Measurements from ENCODE around the gene KIF26B. TPM values are rescaled to one million over a fixed set of nuclear protein-coding genes. Genes with fewer than 3 reads are reported as not detected.

The KIF26B gene
- polyA plus RNA-seq, 2 of the 4 experiments (the other 2 are of a cell fraction) = 0.01 to 0.04 TPM

GRCh38 chr1:245393694-245394093, 238.9 kb downstream of the KIF26B start:
- DNase-seq (ENCODE audit: low read depth in 1 of 2, low spot score in 1 of 2) (no peak), FAIRE-seq (no peak), ATAC-seq (no peak)
- no peak for TF ChIP-seq HOXB13 (CRISPR knock-in tag; IDR thresholded peaks at IDR 0.05; ENCODE audit: low read depth)
- TF ChIP-seq EHMT2 (IDR thresholded peaks at IDR 0.05; ENCODE audit: low read depth) = no peak
- no peak for TF ChIP-seq EP300 (IDR thresholded peaks at IDR 0.05)
- TF ChIP-seq RCOR1 (IDR thresholded peaks at IDR 0.05; ENCODE audit: low read depth, low read length) = no peak
- no peak for TF ChIP-seq SMC3 (IDR thresholded peaks at IDR 0.05)
- no peak for TF ChIP-seq FOSL2 (IDR thresholded peaks at IDR 0.05)
- no peak for TF ChIP-seq FOSL2 (CRISPR knock-in tag; IDR thresholded peaks at IDR 0.05)
- no peak for TF ChIP-seq KDM5A (IDR thresholded peaks at IDR 0.05)
- TF ChIP-seq FOXS1 (CRISPR knock-in tag; IDR thresholded peaks at IDR 0.05) = no peak
- no peak for TF ChIP-seq MAX (IDR thresholded peaks at IDR 0.05)
- no peak for TF ChIP-seq KDM1A (IDR thresholded peaks at IDR 0.05; ENCODE audit: low read depth)
- no peak for TF ChIP-seq HES2 (IDR thresholded peaks at IDR 0.05)
- no peak for TF ChIP-seq JUN (IDR thresholded peaks at IDR 0.05)
- no peak for TF ChIP-seq BHLHE40 (IDR thresholded peaks at IDR 0.05; ENCODE audit: low read depth, low read length)
- TF ChIP-seq ZNF302 (CRISPR knock-in tag; IDR thresholded peaks at IDR 0.05) = no peak
- TF ChIP-seq E2F6 (IDR thresholded peaks at IDR 0.05; ENCODE audit: borderline replicate concordance, low read depth) = no peak
- no peak for TF ChIP-seq RARB (CRISPR knock-in tag; IDR thresholded peaks at IDR 0.05)
- Histone ChIP-seq H3K9me3 (no peaks in the 10 kb centered on the region), H3K4me2 (no peak overlapping the region), H3K27ac (no peak overlapping the region), H3K4me1 (no peaks in the 10 kb centered on the region), H3K4me3 (no peak overlapping the region)
- ChIA-PET POLR2A (no interaction called here), CTCF (interaction anchor here (1.0 to 1.7 kb wide), 2 partner anchors 11 to 237 kb away, joined by 3 to 4 read pairs; no protein-coding TSS in a partner anchor)
- WGBS (ENCODE audit: missing lambda C conversion rate) = 21% methylated on average over 3 of the region's 3 CpGs

- no peak for TF ChIP-seq NFE2L2 (conservative IDR thresholded peaks at IDR 0.05; ENCODE audit: low read length)
- TF ChIP-seq ZC3H11A (IDR thresholded peaks at IDR 0.05) = no peak
- no peak for TF ChIP-seq RARB (CRISPR knock-in tag; IDR thresholded peaks at IDR 0.05)
- no peak for TF ChIP-seq HMGXB4 (CRISPR knock-in tag; IDR thresholded peaks at IDR 0.05; ENCODE audit: borderline replicate concordance)
- TF ChIP-seq POLR2AphosphoS2 (conservative IDR thresholded peaks at IDR 0.05; ENCODE audit: low read length) = no peak
- no peak for TF ChIP-seq MYC (IDR thresholded peaks at IDR 0.05; ENCODE audit: borderline replicate concordance, low read length)
- no peak for TF ChIP-seq CBX8 (IDR thresholded peaks at IDR 0.05)
- no peak for TF ChIP-seq EP300 (IDR thresholded peaks at IDR 0.05)
- TF ChIP-seq JUN (IDR thresholded peaks at IDR 0.05) = no peak
- no peak for TF ChIP-seq MAZ (IDR thresholded peaks at IDR 0.05; ENCODE audit: borderline replicate concordance, low read depth, low read length)
- TF ChIP-seq KDM5A (IDR thresholded peaks at IDR 0.05) = no peak
- no peak for TF ChIP-seq REST (IDR thresholded peaks at IDR 0.05)
- TF ChIP-seq HES2 (IDR thresholded peaks at IDR 0.05) = no peak
- no peak for TF ChIP-seq PHF8 (IDR thresholded peaks at IDR 0.05; ENCODE audit: borderline replicate concordance, low read depth)
- TF ChIP-seq POLR2A (IDR thresholded peaks at IDR 0.05; ENCODE audit: low read length) = no peak
- CTCF ChIA-PET = no interaction called here
- Histone ChIP-seq H3K9me3 (no peaks in the 10 kb centered on the region), H3K4me2 (no peak overlapping the region), H3K27ac (no peak overlapping the region), H3K4me3 (no peak overlapping the region), H3K4me1 (no peaks in the 10 kb centered on the region)
- no peak for ATAC-seq
- POLR2A ChIA-PET = no interaction called here
- 20% methylated on average over 4 of the region's 4 CpGs for WGBS (ENCODE audit: missing lambda C conversion rate)
- no peak for DNase-seq (ENCODE audit: low read depth in 1 of 2, low spot score in 1 of 2)
- FAIRE-seq = no peak
Measured at GRCh38 chr1:245395680-245396079, 240.9 kb downstream of the KIF26B start.

All from A549 (cell line).